Stimulated activated CD8-positive, alpha-beta memory T cell treated with anti-CD3 and anti-CD28 coated beads, Interleukin-7, amount 100 ng/mL, for 24 hours (primary cell): ENCODE measurements around the gene IFIT3.
"Not testable (repeated sequence)": the region's sequence is repeated elsewhere in the genome, so short reads cannot be mapped to it uniquely, and the experiment has no call there.

Experiments used
- DNase-seq: peaks from one replicate; pipeline ENCODE4 v3.0.0-alpha.2; 2020; ENCODE audit warnings: low read depth

The IFIT3 gene

DNA sequence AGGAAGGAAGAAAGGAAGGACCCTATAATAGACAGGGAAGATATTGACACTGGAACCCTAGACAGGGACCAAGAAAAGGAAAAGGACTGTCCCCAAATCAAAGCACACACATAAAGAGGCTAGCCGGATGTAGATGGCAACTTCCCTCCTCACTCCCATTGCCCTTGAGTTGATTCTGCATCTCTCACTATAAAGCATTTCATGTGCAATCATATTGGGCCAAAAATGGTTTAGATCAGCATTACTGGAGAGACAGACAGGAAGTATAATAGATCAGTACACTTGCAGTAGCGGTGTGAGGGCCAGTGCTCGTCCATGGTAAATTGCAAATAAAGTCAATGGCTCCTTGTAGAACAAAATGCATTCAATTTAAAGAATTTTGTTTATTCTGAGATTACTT lies 8.4 kb downstream of the IFIT3 start:
- DNase-seq, result no peak

DNA sequence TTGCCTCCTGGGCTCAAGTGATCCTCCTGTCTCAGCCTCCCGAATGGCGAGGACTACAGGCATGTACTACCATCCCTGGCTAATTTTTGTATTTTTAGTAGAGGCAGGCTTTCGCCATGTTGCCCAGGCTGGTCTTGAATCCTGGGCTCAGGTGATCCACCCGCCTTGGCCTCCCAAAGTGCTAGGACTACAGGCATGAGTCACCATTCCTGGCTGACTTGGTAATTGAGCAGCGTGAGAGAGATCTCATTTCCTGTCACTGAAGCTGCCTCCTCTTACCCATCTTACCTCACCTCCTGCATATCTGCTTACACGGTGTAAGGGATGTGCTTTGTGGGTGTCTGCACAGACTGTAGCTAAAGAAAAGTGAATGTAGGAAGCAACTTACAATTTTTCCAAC lies 9.7 kb downstream of the IFIT3 start:
- no peak for DNase-seq

DNA sequence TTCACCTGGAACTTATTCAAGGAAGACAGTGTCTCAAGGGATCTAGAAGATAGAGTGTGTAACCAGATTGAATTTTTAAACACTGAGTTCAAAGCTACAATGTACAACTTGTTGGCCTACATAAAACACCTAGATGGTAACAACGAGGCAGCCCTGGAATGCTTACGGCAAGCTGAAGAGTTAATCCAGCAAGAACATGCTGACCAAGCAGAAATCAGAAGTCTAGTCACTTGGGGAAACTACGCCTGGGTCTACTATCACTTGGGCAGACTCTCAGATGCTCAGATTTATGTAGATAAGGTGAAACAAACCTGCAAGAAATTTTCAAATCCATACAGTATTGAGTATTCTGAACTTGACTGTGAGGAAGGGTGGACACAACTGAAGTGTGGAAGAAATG lies 10.9 kb downstream of the IFIT3 start:
- no peak for DNase-seq

DNA sequence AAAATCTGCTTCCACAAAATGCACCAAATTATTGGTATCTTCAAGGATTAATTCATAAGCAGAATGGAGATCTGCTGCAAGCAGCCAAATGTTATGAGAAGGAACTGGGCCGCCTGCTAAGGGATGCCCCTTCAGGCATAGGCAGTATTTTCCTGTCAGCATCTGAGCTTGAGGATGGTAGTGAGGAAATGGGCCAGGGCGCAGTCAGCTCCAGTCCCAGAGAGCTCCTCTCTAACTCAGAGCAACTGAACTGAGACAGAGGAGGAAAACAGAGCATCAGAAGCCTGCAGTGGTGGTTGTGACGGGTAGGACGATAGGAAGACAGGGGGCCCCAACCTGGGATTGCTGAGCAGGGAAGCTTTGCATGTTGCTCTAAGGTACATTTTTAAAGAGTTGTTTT lies 12.1 kb downstream of the IFIT3 start:
- DNase-seq, result no peak

DNA sequence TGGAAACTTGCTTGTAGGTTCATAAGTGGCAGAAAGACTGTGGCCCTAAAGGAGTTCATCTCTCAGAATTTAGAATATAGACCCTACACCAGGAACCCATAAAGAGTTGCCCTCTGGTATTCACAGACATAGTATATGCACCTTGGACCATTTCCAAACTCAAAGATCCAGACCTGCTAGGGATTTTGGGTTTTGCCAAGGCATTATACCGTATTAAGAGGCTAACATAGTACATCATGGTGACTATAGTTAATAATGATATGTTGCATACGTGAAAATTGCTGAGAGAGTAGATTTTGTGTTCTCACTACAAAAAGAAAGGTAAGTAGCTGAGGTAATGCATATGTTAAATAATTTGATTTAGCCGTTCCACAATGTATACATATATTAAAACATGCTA lies 13.9 kb downstream of the IFIT3 start:
- DNase-seq, result no peak

DNA sequence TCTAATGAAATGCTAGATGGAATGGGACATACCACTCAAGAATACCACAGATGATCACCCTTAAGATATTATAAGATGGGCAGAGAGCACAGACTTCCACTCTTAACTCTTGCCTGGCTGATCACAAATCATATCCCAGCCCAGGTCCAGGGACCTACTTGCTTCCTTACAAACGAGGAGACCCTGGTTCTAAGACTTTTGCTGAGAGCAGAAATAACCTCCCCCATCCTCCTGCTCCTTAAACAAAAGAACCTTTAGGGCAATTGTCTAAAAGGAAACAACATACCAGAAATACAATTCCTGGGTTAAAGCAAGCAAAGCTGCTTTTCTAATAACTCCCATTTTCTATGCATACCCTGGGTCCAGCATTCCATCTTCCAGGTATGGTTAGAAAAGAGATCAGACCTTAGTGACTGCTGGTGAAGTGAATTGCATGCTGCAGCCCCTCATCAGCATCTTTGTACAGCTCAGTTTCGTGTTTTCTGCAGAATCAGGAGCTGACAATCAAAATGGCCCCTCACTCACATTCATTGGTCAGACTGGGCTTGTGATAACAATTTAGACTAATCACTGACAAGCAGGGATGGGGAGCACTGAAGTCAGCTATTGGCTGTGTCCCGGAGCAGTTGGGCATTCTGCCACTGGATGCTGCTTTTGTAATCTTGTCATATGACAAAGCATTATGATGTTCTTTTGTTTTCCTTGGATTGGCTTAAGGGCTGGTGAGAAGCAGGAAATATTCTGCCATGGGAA lies 14.6 kb downstream of the IFIT3 start:
- DNase-seq, result no peak

DNA sequence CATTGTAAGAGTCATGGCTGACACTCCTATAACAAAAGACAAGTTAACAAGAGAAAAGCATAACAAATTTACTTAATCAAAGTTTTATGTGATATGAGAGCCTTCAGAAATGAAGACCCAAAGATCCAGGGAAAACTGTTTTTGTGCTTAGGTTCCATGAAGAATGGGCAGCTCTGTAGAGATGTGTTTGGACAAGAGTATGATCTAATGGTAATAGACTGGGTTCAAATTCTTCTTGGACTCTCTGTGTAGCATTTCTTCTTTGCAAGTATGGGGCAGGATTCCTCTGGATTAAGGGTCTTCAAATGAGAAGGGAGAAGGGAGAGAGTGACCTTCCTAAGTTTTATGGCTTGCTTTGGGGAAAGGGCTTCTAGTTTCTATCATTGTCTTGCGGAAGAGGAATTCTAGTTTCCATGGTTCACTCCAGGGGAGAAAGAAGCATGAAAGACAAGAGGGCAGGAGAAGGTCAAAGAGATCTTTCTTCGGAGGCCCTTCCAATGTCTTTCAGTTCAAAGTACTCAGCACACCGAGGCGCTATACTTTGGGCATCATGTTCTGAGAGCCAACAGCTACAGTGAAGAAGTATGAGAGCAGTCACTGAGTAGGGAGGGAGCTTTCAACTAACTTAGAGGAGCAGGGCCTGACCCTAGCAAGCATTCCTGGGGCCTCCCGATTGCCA lies 15.4 kb downstream of the IFIT3 start:
- no peak for DNase-seq

DNA sequence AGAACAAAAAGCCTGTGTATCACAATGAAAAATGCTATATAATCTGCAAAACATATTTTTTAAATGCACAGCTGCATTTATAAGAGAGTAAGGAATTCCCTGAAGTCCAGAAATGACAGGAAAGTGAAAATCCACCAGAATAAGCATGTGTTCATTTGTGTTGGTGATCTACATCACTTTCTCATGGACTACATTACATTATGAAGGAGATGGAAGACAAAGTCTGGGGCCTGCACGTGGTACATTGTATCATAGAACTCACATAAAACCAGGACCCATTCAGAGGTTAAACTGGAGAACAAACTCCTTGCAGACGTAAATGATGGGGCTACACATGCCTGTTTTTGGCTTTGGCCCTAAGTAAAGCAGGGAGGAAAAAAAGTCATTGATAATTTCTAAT lies 16.4 kb downstream of the IFIT3 start:
- no peak for DNase-seq

DNA sequence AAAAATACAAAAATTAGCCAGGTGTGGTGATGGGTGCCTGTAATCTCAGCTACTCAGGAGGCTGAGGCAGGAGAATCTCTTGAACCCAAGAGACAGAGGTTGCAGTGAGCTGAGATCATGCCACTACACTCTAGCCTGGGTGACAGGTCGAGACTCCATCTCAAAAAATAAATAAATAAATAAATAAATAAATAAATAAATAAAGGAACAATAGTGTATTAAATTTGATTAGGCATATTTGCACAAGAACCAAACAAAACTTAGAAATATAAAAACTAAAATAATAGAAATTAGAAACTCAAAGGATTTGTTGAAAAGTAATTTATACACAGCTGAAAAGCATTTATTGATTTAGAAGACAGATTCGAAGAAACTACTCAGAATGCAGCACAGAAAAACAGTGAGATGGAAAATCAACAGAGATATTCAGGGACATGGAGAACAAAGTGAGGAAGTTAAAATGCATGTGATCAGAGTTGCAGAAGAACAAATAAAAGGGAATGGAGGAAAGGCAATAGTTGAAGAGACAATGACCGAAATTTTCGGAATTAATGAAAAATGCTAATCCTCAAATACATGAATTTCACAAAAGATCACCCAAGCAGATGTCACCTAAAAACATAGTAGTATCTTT lies 17.7 kb downstream of the IFIT3 start:
- no peak for DNase-seq

DNA sequence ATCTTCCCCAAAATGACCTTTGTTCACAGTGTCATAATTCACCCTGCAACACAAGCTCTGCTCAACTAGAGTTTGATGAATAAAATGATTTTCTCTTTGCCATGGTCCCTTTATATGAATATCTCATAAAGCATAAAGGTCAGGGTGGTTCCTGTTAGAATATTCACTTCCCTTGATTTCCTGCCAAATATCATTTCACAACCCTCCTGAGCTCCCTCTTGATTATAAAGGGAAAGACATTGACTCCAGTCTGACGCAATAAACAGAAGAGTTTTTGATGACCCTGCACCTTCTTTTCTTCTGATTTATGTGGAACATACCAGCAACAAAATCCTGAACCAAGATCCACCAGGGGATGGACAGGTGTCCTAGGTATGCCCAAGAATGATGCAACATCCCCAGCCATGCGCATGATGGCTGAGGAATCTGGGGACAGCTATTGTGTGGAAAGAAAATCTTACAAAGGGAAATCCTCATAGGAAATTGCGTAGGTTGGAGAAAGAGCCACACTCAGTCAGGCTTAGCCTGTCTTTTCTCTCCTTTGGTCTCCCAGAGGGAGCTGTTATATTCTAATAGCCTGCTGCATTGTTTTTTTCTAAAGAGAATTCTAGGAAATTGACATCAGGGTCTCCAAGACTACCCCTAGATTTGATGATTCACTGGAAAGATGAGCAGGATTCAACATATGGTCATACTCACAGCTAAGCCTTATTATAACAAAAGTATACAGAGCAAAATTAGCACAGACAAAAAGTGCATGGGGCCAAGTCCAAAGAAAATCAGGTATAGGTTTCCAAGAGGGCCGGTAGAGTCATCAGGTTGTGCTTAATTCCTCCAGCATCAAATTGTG lies 18.8 kb downstream of the IFIT3 start:
- no peak for DNase-seq

DNA sequence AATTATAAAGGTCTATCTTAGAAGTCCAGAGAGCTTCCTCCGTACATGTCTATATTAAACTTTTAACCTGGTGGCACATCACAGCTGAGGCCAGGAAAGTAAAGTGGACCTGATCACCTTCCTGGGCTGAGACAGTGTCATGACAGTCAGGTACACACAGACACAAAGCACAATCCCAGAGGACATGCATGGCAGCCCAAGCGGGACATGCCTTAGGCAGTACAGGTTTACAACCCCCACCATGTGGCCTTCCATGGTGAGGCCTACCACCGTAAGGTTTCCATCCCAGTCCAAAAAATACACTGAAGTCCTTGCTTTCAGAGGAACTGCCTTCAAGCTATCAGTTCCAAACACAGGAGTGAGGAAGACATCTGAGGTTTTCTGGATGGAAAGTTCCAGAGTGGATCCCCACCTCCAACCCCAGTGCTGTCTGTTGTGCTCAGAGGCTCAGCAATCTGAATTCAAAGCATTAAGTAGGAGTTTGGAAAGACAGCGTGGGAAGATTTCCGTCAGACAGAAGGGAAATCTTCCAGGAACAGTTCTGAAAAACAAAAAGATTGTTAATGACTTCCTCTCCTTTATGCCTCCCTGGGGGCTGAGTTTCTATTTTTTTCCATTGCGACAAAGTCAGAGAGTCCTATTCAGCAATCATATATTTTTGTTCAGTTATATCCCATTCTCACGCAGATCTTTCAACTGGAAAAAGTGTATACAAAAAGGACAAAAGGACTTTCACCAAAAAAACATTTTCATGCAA lies 20.1 kb downstream of the IFIT3 start:
- DNase-seq, result no peak

DNA sequence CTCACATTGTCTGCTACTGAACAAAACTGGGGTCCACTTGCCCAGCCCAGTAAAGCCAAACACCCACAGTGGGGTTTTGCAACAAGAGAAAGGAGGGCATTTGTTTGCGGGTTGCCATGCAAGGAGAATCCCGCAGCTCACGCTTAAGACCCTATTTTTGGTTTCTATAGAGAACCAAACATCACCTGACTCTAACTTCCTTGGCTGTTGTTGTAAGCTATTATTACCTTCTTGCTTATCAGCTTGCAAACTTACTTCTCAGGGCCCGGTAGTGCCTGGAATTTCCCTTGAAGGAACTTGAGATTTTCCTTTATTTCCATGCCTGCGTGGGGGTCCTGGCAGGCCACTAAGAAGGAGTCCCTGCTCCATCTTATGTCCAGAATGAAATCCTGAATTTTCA lies 20.7 kb downstream of the IFIT3 start:
- no peak for DNase-seq

DNA sequence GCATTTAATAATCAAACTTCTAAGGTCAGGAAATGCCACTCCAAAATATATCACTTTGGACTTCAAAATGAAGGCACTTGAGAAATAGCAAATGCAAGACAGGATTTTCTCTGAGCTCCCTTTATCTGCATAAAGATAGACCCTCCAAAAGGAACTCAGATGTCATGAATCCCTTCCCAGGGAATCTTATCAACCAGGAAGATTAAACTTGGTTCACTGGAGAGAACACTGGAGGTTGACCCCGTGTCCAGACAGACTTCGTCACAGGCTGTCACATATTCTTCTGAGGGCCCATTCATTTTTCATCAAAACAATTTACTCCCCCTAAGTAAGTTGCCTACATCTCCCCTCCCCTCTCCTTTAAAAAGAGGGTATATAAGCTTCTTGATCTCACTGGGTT lies 21.2 kb downstream of the IFIT3 start:
- no peak for DNase-seq

DNA sequence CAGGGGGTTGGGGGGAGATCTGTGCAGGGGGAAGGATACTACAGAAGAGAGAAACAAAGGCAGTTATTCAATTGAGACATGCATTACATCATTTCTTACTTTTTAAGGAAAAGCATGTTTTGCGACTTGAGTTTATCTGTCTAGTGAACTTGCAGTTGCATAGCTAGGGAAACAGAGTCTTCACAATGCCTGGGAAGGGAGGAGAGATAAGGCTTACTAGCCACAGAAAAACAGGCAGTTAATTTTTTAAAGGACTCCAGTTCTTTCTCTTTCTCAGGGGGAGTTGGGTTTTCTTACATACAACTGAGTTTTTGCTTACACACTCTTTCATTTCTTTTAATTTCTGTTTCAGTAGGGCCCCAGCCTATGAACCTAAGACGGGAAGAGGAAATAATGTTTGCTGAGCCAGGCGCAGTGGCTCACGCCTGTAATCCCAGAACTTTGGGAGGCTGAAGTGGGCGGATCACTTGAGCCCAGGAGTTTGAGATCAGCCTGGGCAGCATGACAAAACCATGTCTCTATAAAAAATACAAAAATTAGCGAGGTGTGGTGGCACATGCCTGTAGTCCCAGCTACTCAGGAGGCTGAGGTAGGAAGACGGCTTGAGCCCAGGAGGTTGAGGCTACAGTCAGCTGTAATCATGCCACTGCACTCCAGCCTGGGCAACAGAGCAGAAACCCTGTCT lies 23.0 kb downstream of the IFIT3 start:
- not testable (repeated sequence) for DNase-seq

DNA sequence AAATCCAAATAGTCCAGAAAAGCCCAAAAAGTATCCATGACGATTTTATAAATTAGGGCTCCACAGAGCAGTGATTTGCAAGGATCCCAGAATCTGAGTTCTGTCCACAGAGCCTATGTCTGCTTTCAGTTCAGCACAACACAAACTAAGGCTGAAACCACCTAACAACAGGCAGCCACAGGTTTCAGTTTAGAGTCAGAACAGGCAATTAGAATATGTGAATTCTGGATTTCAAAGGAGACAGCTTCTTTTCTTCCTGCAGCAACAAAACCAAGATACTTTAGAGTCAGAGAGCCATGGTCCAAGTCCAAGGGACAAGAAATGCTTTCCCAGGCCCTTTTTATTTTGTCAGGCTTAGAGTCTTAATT lies 23.6 kb downstream of the IFIT3 start:
- no peak for DNase-seq

DNA sequence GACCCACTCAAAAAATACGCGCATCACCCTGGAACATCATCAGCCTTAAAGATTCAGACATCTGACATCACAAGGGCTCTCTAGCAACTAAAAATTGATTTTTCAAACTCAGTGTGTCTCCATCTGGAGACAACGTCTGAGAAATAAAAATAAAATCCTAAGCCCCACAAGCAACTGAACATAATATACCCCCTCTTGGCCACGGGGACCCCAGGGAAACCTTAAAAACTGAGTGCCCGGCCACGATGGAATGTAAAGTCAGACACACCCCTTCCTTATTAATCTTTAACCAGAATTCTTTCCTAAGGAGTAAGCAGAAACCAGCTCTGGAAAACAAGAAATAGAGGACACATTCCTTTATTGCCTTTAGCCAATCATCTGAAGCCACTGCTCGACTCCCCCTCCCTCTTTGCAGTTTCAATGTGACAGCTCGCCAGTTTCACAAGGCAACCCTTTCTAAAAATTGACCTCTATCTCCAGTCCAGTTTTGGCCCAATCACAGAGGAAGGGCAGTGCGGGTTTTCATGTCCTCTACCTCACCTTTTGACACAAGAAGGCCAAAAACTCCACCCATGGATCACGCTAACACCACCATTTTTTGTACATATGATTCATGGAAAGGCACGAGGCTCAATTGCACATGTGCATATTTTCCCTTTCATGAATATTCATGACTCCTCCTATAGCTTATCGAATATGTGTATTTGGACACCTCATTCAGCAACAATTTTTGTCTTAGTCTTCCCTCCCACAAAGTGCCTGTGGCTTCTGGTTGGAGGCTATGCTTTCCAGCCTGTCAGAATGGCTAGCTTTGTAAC lies 24.2 kb downstream of the IFIT3 start:
- no peak for DNase-seq

DNA sequence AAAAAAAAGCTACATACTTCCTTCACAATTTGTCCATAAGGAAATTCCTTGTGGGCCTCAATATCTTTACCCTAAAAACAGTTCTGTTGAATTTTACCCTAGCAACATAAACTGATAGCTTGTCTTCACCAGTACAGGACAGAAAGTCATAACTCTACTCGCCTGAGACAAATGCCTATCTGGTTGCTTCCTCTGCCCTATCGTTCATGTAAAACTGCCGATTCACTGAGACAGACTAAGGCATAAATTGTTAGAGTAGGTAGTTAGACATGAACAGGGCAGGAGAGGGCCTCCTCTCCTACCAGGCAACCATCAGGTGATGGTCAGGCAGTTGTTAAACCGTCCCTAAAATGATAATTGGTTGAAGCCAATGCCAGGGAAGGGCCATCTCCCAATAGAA lies 25.0 kb downstream of the IFIT3 start:
- DNase-seq, result no peak

DNA sequence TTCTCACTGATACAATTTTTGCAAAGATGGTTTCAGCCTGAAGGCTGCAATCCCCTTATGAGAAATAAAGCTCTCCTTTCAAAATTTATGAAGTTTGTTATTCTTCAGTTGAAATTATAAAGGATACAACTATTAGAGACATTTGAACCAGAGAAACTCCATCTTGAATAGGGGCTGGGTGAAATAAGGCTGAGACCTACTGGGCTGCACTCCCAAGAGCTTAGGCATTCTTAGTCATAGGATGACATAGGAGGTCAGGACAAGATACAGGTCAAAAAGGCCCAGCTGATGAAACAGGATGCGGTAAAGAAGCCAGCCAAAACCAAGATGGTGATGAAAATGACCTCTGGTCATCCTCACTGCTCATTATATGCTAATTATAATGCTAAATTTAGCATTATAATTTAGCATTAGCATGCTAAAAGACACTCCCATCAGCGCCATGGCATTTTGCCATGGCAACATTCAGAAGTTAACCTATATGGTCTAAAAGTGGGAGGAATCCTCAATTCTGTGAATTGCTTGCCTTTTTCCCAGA lies 27.7 kb downstream of the IFIT3 start:
- no peak for DNase-seq

DNA sequence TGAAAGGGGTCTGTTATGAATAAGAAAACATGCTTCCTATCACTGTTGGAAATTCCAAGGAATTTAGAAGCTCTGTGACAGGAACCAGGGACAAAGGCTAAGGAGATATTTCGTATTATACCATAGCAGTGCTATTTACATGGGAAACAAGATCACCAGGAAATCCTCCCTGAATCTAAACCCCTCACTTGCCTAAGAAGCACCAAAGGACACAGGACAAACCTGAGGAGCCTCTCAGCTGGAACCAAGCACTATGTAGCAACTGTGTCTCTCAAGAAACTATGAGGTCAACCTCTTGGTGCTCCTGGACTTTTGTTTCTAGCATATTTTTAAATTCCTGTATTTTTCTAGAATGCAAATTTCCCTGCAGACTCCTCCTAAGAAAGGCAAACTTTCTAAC lies 29.3 kb downstream of the IFIT3 start:
- DNase-seq, result no peak

DNA sequence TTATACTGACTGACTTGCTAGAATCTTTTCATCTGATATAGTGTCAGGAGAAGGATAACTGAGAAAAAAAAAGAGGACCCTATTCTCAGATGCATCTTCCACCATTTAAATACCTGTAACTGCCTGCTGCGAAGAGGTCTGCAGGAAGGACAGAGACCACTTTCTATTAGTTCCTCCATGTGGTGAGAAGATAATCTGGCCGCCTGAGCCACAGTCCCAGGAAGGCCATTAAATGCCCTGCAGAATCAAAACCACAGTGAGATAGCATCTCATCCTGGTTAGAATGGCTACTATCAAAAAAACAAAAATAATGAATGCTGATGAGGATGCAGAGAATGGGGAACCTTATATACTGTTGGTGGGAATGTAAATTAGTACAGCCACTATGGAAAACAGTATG lies 30.2 kb downstream of the IFIT3 start:
- no peak for DNase-seq
